ENCODE measurements around the gene LMO3.

The LMO3 gene

GRCh38 chr12:16573398-16574077 is 32.4 kb downstream of the LMO3 start:
- H3K4me3 ChIP-seq (ENCODE audit: low read length) = no peak overlapping the region
- H3K4me1 ChIP-seq (ENCODE audit: control insufficient read depth, insufficient read depth, low read length) = peaks cover 9% of the 10 kb centered on the region
- H3K36me3 ChIP-seq (ENCODE audit: insufficient read depth, low read length) = peaks cover 5% of the 10 kb centered on the region
- no peak overlapping the region for H3K4me2 ChIP-seq (ENCODE audit: low read length)
- H3K9ac ChIP-seq (ENCODE audit: low read depth, low read length) = no peak overlapping the region
- H3K27me3 ChIP-seq (ENCODE audit: control insufficient read depth, insufficient read depth, low read length) = no peaks in the 10 kb centered on the region
- no peaks in the 10 kb centered on the region for H3K9me3 ChIP-seq (replicated peaks; ENCODE audit: low read length)

GRCh38 chr12:16568873-16569272 is 37.1 kb downstream of the LMO3 start:
- H3K27me3 ChIP-seq (ENCODE audit: control insufficient read depth, insufficient read depth, low read length) = no peaks in the 10 kb centered on the region
- no peak overlapping the region for H3K4me2 ChIP-seq (ENCODE audit: low read length)
- H3K9ac ChIP-seq (ENCODE audit: low read depth, low read length) = no peak overlapping the region
- H3K4me3 ChIP-seq (ENCODE audit: low read length) = no peak overlapping the region
- no peaks in the 10 kb centered on the region for H3K9me3 ChIP-seq (replicated peaks; ENCODE audit: low read length)
- no peaks in the 10 kb centered on the region for H3K36me3 ChIP-seq (ENCODE audit: insufficient read depth, low read length)
- H3K4me1 ChIP-seq (ENCODE audit: control insufficient read depth, insufficient read depth, low read length) = peaks cover 18% of the 10 kb centered on the region

DNA sequence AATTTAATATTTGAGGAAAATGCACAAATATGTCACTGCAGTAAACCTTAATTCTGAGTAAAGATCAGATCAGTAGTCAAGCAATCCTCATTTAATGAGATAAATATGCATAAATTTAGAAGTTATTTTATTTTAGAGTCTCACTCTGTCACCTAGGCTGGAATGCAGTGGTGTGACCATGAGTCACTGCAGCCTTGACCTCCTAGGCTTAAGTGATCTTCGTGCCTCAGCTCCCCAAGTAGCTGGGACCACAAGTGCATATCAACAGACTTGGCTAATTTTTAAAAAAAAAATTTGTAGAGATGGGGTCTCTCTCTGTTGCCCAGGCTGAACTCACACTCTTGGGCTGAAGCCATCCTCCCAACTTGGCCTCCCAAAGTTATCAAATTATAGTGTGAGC is 41.3 kb downstream of the LMO3 start:
- peaks cover 18% of the 10 kb centered on the region for H3K4me1 ChIP-seq (ENCODE audit: control insufficient read depth, insufficient read depth, low read length)
- no peak overlapping the region for H3K9ac ChIP-seq (ENCODE audit: low read depth, low read length)
- H3K36me3 ChIP-seq (ENCODE audit: insufficient read depth, low read length) = no peaks in the 10 kb centered on the region
- H3K27me3 ChIP-seq (ENCODE audit: control insufficient read depth, insufficient read depth, low read length) = no peaks in the 10 kb centered on the region
- H3K4me2 ChIP-seq (ENCODE audit: low read length) = no peak overlapping the region
- H3K4me3 ChIP-seq (ENCODE audit: low read length) = no peak overlapping the region
- no peaks in the 10 kb centered on the region for H3K9me3 ChIP-seq (replicated peaks; ENCODE audit: low read length)

GRCh38 chr12:16563504-16563903 is 42.5 kb downstream of the LMO3 start:
- no peaks in the 10 kb centered on the region for H3K27me3 ChIP-seq (ENCODE audit: control insufficient read depth, insufficient read depth, low read length)
- H3K4me3 ChIP-seq (ENCODE audit: low read length) = no peak overlapping the region
- H3K36me3 ChIP-seq (ENCODE audit: insufficient read depth, low read length) = no peaks in the 10 kb centered on the region
- H3K9ac ChIP-seq (ENCODE audit: low read depth, low read length) = no peak overlapping the region
- no peak overlapping the region for H3K4me2 ChIP-seq (ENCODE audit: low read length)
- no peaks in the 10 kb centered on the region for H3K9me3 ChIP-seq (replicated peaks; ENCODE audit: low read length)
- H3K4me1 ChIP-seq (ENCODE audit: control insufficient read depth, insufficient read depth, low read length) = peaks cover 8% of the 10 kb centered on the region

DNA sequence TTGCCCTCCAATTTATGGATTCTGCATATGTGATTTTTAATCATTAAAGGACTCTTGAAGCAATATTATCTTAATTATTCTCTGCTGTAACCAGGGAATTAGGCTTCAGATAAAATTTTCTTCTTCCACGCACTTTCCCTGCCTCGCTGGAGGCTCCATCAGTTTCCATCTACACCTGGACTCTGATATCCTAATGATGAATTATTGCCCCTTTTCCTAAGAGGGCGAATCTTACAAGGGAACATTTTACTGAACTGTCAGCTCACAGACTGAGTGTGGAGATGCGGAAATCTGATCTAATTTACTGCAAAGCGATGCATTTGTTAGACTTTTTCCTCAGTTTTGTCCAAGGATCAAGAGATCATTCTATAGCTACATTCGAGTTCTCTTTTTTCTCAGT is 43.0 kb downstream of the LMO3 start:
- no peaks in the 10 kb centered on the region for H3K9me3 ChIP-seq (replicated peaks; ENCODE audit: low read length)
- H3K9ac ChIP-seq (ENCODE audit: low read depth, low read length) = no peak overlapping the region
- H3K4me3 ChIP-seq (ENCODE audit: low read length) = no peak overlapping the region
- H3K36me3 ChIP-seq (ENCODE audit: insufficient read depth, low read length) = no peaks in the 10 kb centered on the region
- H3K4me2 ChIP-seq (ENCODE audit: low read length) = no peak overlapping the region
- H3K27me3 ChIP-seq (ENCODE audit: control insufficient read depth, insufficient read depth, low read length) = no peaks in the 10 kb centered on the region
- H3K4me1 ChIP-seq (ENCODE audit: control insufficient read depth, insufficient read depth, low read length) = peaks cover 8% of the 10 kb centered on the region

GRCh38 chr12:16562435-16562834 is 43.5 kb downstream of the LMO3 start:
- H3K27me3 ChIP-seq (ENCODE audit: control insufficient read depth, insufficient read depth, low read length) = no peaks in the 10 kb centered on the region
- H3K4me3 ChIP-seq (ENCODE audit: low read length) = no peak overlapping the region
- H3K4me2 ChIP-seq (ENCODE audit: low read length) = no peak overlapping the region
- no peaks in the 10 kb centered on the region for H3K9me3 ChIP-seq (replicated peaks; ENCODE audit: low read length)
- H3K4me1 ChIP-seq (ENCODE audit: control insufficient read depth, insufficient read depth, low read length) = peaks cover 8% of the 10 kb centered on the region
- no peak overlapping the region for H3K9ac ChIP-seq (ENCODE audit: low read depth, low read length)
- H3K36me3 ChIP-seq (ENCODE audit: insufficient read depth, low read length) = no peaks in the 10 kb centered on the region

GRCh38 chr12:16560273-16560672 is 45.7 kb downstream of the LMO3 start:
- Histone ChIP-seq H3K4me2 (ENCODE audit: low read length) (no peak overlapping the region), H3K9me3 (replicated peaks; ENCODE audit: low read length) (no peaks in the 10 kb centered on the region), H3K36me3 (ENCODE audit: insufficient read depth, low read length) (peaks cover 3% of the 10 kb centered on the region), H3K27me3 (ENCODE audit: control insufficient read depth, insufficient read depth, low read length) (no peaks in the 10 kb centered on the region), H3K9ac (ENCODE audit: low read depth, low read length) (no peak overlapping the region), H3K4me3 (ENCODE audit: low read length) (no peak overlapping the region), H3K4me1 (ENCODE audit: control insufficient read depth, insufficient read depth, low read length) (peaks cover 11% of the 10 kb centered on the region)

DNA sequence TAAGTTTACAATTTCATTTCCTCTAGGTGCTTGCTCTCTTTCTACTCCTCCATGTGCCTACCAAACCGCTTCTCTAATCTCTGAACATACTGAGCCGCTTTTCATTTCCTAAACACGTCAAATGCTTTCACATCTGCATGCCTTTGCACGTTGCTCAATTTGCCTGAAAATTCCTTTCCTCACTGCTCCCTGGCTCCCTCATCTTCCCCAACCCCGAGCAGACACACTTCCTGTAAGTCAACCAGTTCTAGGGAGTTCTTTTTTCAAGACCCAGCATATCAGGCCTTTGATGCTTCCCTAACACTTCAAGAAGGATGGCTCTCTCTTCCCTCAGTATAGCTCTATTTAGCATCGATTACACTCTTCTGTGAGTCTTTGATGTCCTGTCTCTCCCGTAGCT is 50.3 kb downstream of the LMO3 start:
- Histone ChIP-seq H3K4me2 (ENCODE audit: low read length) (no peak overlapping the region), H3K36me3 (ENCODE audit: insufficient read depth, low read length) (peaks cover 3% of the 10 kb centered on the region), H3K27me3 (ENCODE audit: control insufficient read depth, insufficient read depth, low read length) (no peaks in the 10 kb centered on the region), H3K9me3 (replicated peaks; ENCODE audit: low read length) (no peaks in the 10 kb centered on the region), H3K4me1 (ENCODE audit: control insufficient read depth, insufficient read depth, low read length) (peaks cover 14% of the 10 kb centered on the region), H3K9ac (ENCODE audit: low read depth, low read length) (no peak overlapping the region), H3K4me3 (ENCODE audit: low read length) (no peak overlapping the region)

GRCh38 chr12:16553457-16553856 is 52.5 kb downstream of the LMO3 start:
- no peak overlapping the region for H3K9ac ChIP-seq (ENCODE audit: low read depth, low read length)
- no peaks in the 10 kb centered on the region for H3K9me3 ChIP-seq (replicated peaks; ENCODE audit: low read length)

GRCh38 chr12:16552301-16552700 is 53.7 kb downstream of the LMO3 start:
- Histone ChIP-seq H3K36me3 (ENCODE audit: insufficient read depth, low read length) (peaks cover 3% of the 10 kb centered on the region), H3K4me2 (ENCODE audit: low read length) (no peak overlapping the region), H3K4me1 (ENCODE audit: control insufficient read depth, insufficient read depth, low read length) (peaks cover 14% of the 10 kb centered on the region), H3K9ac (ENCODE audit: low read depth, low read length) (no peak overlapping the region), H3K9me3 (replicated peaks; ENCODE audit: low read length) (no peaks in the 10 kb centered on the region), H3K27me3 (ENCODE audit: control insufficient read depth, insufficient read depth, low read length) (no peaks in the 10 kb centered on the region), H3K4me3 (ENCODE audit: low read length) (no peak overlapping the region)

More at GRCh38 chr12:16553457-16553856, 52.5 kb downstream of the LMO3 start:
- Histone ChIP-seq H3K27me3 (ENCODE audit: control insufficient read depth, insufficient read depth, low read length) (no peaks in the 10 kb centered on the region), H3K4me2 (ENCODE audit: low read length) (no peak overlapping the region), H3K4me3 (ENCODE audit: low read length) (no peak overlapping the region), H3K36me3 (ENCODE audit: insufficient read depth, low read length) (peaks cover 3% of the 10 kb centered on the region), H3K4me1 (ENCODE audit: control insufficient read depth, insufficient read depth, low read length) (peaks cover 14% of the 10 kb centered on the region)

- H3K4me1 ChIP-seq (ENCODE audit: control insufficient read depth, insufficient read depth, low read length) = no peaks in the 10 kb centered on the region
- no peak overlapping the region for H3K4me2 ChIP-seq (ENCODE audit: low read length)
- H3K36me3 ChIP-seq (ENCODE audit: insufficient read depth, low read length) = no peaks in the 10 kb centered on the region
- no peaks in the 10 kb centered on the region for H3K27me3 ChIP-seq (ENCODE audit: control insufficient read depth, insufficient read depth, low read length)
- H3K9me3 ChIP-seq (replicated peaks; ENCODE audit: low read length) = no peaks in the 10 kb centered on the region
- no peak overlapping the region for H3K9ac ChIP-seq (ENCODE audit: low read depth, low read length)
- no peak overlapping the region for H3K4me3 ChIP-seq (ENCODE audit: low read length)
These were observed 60.1 kb downstream of the LMO3 start for GRCh38 chr12:16545836-16546235.

- Histone ChIP-seq H3K36me3 (ENCODE audit: insufficient read depth, low read length) (no peaks in the 10 kb centered on the region), H3K4me1 (ENCODE audit: control insufficient read depth, insufficient read depth, low read length) (no peaks in the 10 kb centered on the region), H3K9me3 (replicated peaks; ENCODE audit: low read length) (no peaks in the 10 kb centered on the region), H3K4me3 (ENCODE audit: low read length) (no peak overlapping the region), H3K27me3 (ENCODE audit: control insufficient read depth, insufficient read depth, low read length) (no peaks in the 10 kb centered on the region), H3K9ac (ENCODE audit: low read depth, low read length) (no peak overlapping the region), H3K4me2 (ENCODE audit: low read length) (no peak overlapping the region)
These were observed 63.4 kb downstream of the LMO3 start for GRCh38 chr12:16542586-16542985.
